GM18909 (cell line): ENCODE results near the gene STRADB.

Experiments
- ATAC-seq: cut with Tn5 transposase; IDR thresholded peaks from one replicate; pipeline ENCODE4 v1.9.1; 2021; ENCODE audit warnings: mild to moderate bottlenecking; ENCODE audit not compliant: unreplicated experiment, poor library complexity

Gene STRADB

DNA sequence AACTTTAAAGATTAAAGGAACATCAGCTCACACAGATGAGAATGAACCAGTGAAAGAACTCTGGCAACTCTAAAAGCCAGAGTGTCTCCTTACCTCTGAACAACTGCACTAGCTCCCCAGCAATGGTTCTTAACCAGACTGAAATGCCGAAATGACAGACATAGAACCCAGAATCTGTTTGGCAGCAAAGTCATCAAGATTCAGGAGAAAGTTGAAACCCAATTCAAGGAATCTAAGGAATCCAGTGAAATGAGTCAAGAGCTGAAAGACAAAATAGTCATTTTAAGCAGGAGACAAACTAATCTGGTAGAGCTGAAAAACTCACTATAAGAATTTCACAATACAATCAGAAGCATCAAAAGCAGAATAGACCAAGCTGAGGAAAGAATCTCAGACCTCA, 72.0 kb downstream of the STRADB start:
- no peak for ATAC-seq
